Erythroblast (primary cell): ENCODE results near the gene LYZ.

Experiments
- GATA1 ChIP-seq: IDR thresholded peaks from 2 replicates; pipeline ENCODE4 v1.6.1; 2011; ENCODE audit warnings: low read depth, mild to moderate bottlenecking, control low read depth, low read length, moderate library complexity
- POLR2A ChIP-seq: IDR thresholded peaks from 2 replicates; pipeline ENCODE4 v1.6.1; 2011; ENCODE audit warnings: mild to moderate bottlenecking, low read length

- no peak for TF ChIP-seq POLR2A
- no peak for TF ChIP-seq GATA1
Measured at GRCh38 chr12:69388371-69388770, 40.2 kb downstream of the LYZ start.
